Measurements from ENCODE around the gene MYO1H.
A peak's percentile ranks its signal among the peaks of the same experiment; 100 is the strongest.
"Not testable (repeated sequence)": the region's sequence is repeated elsewhere in the genome, so short reads cannot be mapped to it uniquely, and the experiment has no call there.

Gene MYO1H

DNA sequence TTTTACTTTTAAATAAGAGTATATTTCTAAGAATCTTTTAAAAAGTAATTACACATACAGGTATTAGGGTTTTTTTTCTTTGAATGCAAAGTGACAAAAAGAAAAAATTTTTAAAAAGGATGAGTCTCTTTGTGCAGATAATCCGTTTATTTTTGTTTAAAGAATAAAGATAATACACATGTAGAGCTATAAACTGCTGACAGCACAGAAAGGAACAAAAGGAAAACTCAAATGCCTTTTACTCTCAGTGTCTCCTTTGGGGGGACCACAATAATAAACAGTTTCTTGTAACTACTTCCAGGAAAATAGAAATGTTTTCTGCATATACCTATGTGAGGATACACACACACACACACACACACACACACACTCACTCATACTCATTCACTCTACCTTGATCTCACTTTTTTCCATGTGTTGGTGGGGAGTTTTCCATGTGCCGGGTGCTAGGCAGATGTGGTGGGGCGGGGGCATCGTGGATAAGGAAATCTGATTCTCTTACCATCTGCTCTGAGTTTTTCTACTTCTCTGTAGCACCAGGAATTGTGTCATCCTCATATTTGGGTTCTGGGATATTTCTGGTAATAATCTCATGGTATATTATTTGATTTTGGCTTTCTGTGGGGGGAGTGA is 71.3 kb downstream of the MYO1H start:
- DNase-seq, result no peak

- DNase-seq, result no peak
These were observed 73.8 kb downstream of the MYO1H start for GRCh38 chr12:109421355-109422087.

- DNase-seq, result no peak
These were observed 74.6 kb downstream of the MYO1H start for GRCh38 chr12:109422251-109422650.

- DNase-seq, result no peak
These were observed 75.7 kb downstream of the MYO1H start for GRCh38 chr12:109423392-109423791.

DNA sequence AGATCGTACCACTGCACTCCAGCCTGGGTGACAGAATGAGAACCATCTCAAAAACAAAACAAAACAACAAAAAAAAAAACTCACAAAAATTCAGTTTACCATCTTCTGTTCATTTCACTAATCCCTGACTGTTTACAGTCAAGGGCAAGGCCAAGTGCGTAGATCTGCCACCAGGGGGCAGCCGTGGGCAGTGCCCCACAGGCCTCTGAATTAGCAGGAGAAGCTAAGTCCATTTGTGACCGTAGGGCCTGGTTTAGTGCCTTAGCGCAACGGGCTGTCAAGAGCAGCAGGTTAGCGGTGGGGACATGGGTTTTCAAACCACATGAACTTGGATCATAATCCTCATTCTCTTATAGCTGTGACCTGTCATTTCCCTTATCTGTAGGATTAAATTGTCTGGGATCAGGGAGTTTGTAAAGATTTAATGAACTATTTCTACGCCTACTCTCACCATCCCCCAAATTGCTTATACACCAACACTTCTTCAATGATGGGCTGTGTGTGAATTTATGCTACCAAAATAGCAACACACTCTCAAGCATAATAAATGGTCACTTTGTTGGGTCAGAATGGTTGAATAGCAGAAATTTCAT is 80.4 kb downstream of the MYO1H start:
- DNase-seq, result peak; percentile 56

- not testable (repeated sequence) for DNase-seq
These were observed 81.1 kb downstream of the MYO1H start for GRCh38 chr12:109428804-109429203.

DNA sequence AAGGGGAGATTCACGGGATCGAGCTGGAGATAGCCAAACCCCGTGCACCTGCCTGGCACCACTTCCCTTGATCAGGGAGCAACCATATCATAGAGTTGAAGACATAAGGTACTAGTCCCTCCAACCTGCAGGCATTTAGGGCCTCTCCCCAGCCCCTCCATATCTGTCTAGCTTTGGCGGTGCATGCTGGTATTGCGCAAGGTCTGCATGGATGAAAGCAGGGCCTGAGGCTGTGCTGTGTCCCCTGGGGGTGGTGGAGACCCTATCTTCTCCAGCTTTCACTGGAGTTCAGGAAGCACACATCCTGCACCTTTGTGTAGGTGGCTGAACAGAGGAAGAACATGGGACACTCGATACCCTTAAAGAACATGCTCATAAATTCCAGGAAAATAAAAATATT is 82.5 kb downstream of the MYO1H start:
- no peak for DNase-seq

GRCh38 chr12:109432431-109432830 is 84.7 kb downstream of the MYO1H start:
- no peak for DNase-seq

GRCh38 chr12:109432842-109433304 is 85.2 kb downstream of the MYO1H start:
- peak; percentile 69 for DNase-seq

- DNase-seq, result no peak
These were observed 85.9 kb downstream of the MYO1H start for GRCh38 chr12:109433618-109434017.

DNA sequence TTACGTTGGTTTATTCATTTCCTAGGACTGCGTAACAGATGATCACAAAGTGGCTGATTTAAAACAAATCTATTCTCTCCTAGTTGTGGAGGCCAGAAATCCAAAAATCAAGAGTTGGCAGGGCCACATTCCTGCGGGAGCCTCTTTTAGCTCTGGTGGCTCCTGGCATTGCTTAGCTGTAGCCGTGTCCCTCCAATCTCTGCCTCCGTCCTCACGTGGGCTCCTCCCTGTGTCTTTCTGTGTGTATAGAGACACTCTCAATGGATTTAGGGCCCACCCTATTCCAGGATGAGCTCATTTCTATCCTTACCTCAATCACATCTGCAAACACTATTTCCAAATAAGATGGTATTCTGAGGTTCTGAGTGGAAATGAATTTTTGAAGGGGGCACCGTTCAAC is 86.9 kb downstream of the MYO1H start:
- no peak for DNase-seq

DNA sequence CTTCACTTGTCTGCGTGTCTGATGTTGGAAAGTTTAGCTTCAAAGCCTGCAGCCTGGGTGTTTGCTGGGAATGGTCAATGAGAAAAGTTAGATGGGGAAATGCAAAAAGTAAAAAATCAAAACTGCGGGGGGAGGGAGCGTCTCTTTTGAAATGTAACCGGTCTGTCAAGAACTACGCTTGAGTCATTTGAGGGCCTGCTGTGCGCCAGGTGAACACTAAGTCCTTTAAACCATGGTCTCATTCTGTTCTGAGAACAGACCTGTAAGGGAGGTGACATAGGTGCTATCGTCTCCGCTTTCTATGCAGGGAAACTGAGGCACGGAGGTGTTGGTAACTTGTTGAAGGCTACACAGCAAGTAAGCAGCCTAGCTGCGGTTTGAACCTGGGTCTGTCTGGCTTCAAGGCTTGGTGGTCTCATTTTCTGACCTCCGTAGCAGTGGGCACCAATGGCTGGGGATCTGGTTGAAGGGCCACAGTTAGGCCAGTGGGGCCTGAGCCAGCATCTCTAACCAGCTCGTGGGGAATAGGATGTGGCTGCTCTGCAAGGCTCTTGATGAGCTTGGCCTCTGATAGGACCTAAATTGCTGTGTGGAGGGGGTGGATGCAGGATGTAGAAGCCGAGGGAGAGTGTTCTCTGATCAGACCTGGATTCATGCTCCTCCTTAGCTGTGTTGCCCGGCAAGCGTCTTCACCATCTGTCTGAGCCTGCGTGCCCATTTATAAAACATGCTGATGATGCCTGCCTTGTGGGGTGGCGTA is 87.9 kb downstream of the MYO1H start:
- DNase-seq, result no peak

DNA sequence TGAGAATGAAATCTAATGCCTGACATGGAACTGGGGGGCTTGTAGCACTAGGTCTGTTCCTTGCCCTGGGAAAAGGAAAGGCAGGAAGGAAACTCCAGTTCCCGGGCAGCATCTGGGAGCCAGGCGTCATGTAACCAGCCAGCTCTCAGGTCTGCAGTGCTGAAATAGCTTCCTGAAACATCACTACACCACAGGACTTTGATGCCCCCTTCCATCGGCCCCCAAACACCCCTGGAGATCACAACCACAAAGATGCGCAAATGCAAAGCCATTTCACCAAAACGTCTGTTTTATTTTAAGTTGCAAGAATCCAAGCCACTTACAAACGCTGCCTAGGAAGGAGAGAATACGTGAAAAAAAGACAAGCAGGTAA is 88.5 kb downstream of the MYO1H start:
- DNase-seq, result no peak

- no peak for DNase-seq
These were observed 91.5 kb downstream of the MYO1H start for GRCh38 chr12:109439181-109439580.

DNA sequence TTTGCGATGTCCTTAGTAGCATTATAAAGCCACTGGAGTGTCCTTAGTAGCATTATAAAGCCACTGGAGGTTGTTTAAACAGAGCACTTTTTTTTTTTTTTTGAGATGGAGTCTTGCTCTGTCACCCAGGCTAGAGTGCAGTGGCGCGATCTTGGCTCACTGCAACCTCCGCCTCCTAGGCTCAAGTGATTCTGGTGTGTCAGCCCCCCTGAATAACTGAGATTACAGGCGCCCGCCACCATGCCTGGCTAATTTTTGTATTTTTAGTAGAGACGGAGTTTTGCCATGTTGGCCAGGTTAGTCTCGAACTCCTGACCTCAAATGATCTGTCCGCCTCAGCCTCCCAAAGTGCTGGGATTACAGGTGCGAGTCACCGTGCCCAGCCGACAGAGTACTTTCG is 92.3 kb downstream of the MYO1H start:
- DNase-seq, result not testable (repeated sequence)

DNA sequence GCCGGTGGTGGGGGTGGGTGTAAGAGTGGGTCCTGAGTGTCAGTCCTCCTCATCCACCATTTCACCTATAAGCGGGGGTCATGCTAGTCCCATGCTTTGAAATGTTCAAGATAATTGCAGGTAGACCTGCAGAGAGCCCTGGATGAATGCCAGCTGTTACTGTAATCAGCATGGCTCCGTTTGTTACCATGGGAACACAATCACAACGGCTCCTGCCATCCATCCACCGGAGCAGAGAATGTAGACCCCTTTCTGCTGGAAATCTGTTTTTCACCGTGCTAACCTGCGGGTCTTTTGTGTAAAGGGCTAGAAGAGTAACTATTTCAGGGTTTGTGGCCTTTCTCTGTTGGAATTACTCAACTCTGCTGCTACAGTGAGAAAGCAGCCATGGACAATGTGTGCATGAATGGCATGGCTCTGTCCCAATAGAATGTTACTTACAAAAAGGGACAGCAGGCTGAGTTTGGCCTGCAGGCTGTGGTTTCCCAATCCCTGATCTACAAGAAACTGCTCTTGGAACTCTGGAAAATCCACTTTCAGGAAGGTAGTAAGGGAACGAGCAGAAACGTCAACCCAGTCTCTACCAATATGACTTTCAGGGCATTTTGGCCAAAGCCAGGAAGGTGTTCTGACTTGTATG is 93.3 kb downstream of the MYO1H start:
- DNase-seq, result peak; percentile 87

- DNase-seq, result no peak
These were observed 96.1 kb downstream of the MYO1H start for GRCh38 chr12:109443794-109444193.

DNA sequence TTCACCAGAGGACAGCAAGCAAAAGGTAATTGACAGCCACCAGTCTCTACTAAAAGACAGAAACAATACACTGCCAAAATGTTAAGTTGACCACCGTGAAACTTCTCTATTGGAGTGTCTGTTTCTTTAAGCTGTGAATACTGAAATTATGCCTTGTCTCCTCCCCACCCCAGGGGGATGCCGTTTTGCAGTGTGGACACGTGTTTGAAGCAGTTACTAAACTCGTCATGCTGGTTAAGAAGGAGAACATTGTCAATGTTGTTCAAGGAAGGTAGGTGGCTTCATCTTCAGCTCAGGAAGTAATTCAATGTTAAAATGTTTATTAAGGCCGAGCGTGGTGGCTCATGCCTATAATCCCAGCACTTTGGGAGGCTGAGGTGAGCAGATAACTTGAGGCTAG is 96.6 kb downstream of the MYO1H start:
- no peak for DNase-seq

DNA sequence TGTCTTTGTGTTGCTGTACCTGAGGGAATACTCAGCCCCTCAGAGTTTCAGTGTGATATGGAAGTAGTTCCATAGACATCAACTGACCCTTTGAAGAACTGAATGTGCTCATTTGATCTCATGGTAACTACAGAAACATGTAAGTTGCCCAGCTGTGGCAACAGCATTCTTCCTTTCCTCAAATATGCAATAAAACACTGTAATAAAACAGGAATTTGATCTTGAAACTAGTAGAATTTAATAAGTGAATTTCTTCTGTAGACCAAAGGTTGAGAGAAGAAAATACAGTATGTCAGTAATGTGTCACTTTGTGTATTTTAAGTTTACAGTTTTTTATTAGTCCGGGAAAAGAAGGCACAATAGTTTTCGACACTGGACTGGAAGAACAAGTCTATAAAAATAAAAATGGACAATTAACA is 97.5 kb downstream of the MYO1H start:
- no peak for DNase-seq

DNA sequence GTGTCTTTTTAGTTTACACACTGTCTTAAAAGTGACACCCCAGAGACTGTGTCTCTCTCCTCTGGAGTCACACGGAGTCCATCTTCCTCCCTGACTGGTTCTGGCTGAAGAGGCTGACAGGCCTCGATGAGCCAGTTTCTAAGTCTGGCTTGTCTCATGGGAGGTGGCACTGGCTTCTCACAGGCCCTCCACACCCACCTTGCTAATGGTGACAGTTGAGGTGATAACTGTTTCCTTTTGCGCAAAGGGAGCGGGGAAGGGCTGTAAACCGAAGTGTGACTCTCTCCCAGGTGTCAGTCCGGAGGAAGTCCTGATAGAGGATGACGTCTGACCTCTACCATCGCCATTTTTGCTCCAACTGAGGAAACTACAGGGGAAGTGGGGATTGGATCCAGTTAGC is 99.2 kb downstream of the MYO1H start:
- DNase-seq, result no peak

GRCh38 chr12:109447482-109447881 is 99.8 kb downstream of the MYO1H start:
- DNase-seq, result no peak

DNA sequence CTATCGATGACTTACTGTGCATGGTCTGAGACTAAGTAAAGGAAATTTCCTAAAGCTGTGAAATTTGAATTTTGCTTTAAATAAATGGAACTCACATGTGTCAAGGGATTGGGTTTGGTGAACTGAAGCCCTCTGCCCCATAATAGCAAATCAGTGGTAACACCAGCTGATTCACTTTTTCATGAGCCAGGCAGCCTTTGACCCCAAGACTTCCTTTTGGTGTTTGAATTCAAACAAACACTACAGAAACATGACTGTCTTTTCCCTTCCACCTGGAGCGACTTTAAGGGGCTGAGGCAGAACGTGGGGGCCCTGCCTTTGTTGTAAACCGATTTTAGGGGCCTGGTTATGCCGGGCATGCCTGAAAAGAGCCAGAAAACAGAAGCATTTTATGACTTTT is 100.6 kb downstream of the MYO1H start:
- no peak for DNase-seq

Measured in NCI-H146 (cell line).